GM18861 (cell line): ENCODE measurements around the gene SLC12A7.

ENCODE experiments used
- ATAC-seq: cut with Tn5 transposase; IDR thresholded peaks from one replicate; pipeline ENCODE4 v1.9.1; 2021; ENCODE audit not compliant: unreplicated experiment

SLC12A7 gene

DNA sequence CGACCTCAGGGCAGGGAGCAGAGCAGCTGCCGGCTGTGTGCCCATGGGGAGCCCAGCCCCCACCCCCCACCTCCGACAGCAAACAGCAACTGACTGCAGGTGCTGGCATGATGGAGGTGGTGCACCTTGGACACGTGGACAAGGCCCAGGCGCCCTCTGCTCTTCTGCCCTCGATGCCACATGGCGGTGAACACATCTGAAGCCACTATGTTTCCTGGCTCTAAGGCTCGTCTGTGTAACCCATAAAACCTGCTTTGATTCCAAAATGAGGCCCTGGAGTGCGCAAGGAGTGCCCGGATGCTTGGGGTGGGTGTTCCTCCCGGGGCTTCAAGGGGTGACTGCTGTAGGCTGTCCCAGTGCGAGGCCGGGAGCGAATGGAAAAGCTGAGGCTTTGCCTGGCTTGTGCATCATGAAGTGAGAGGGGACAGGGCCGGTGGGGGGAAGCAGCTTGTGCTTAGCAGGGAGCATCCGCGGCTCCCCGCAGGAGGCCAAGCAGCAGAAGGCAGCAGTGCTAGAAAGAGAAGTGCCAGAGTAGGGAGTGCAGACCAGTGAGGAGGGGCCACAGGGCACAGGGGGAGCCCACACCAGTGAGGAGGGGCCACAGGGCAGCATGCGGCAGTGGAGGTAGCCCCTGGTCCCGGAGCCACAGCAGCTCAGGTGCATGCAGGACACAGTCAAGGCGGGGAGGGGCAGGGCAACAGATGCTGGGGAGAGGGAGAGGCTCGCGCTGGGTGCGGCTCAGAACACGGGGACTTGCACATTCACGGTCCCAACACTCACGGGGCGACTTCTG, 73.2 kb downstream of the SLC12A7 start:
- ATAC-seq: no peak

DNA sequence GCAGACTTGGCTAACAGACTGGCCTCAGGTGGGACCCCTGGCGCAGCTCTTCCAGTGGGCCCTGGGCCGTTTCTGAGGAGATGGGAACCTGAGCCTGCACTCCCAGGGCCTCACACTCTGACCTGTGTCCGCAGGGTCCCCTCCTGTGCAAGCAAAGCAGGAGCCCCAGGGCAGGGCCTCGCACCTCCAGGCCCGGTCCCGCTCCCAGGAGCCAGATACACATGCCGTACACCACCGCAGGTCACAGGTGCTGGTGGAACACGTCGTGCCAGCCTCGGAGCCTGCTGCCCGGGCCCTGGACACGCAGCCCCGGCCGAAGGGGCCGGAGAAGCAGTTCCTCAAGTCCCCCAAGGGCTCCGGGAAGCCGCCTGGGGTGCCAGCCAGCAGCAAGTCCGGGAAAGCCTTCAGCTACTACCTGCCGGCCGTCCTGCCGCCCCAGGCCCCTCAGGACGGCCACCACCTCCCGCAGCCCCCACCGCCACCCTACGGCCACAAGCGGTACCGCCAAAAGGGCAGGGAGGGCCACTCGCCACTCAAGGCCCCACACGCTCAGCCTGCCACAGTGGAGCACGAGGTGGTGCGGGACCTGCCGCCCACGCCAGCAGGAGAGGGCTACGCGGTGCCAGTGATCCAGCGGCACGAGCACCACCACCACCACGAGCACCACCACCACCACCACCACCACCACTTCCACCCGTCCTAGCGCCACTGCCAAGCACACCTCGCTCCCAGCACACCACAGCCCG, 74.0 kb downstream of the SLC12A7 start:
- ATAC-seq: no peak

DNA sequence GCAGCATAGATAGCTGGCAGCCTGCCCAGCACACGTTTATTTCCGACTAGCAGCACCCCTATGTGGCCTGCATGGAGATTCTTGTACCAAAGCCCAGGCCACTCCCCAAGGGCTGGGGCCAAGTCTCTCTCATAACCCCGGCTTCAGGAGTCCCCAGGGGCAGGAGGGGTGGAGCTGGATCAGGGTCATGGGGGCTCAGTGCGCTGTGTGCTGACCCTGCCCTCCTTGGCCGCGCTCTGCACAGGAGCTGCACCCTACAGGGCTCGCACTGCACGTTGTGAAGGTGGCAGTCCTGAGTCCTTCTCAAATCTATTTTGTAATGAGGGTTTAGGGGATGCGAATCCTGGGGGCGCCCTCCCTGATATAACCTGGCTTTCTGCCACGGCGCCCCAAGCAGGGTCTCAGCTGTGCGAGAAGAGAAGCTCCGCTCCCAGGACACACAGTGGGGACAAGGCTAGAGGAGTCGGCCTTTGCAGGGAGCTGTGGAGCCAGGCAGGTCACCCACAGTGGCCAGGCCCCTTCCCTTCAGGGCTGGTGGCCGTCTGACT, 74.7 kb downstream of the SLC12A7 start:
- no peak for ATAC-seq

DNA sequence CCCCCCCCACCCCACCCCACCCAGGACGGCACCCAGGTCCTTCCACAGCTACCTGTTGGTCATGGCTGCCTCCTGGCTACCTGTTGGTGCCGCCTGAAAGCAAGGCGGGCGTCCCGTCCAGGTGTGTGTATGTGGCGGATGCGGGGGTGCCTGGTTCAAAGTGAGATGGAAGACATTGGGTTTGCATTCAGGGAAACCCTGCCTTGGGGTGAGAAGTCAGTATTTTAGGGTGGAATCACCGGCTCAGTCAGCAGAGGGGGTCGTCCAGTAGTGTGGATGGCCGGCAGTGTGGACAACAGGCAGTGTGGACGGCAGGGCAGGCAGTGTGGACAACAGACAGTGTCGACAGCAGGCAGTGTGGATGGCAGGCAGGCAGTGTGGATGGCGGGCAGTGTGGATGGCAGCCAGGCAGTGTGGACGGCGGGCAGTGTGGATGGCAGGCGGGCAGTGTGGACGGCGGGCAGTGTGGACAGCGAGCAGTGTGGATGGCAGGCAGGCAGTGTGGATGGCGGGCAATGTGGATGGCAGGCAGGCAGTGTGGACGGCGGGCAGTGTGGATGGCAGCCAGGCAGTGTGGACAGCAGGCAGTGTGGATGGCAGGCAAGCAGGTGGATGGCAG, 75.2 kb downstream of the SLC12A7 start:
- ATAC-seq: no peak

DNA sequence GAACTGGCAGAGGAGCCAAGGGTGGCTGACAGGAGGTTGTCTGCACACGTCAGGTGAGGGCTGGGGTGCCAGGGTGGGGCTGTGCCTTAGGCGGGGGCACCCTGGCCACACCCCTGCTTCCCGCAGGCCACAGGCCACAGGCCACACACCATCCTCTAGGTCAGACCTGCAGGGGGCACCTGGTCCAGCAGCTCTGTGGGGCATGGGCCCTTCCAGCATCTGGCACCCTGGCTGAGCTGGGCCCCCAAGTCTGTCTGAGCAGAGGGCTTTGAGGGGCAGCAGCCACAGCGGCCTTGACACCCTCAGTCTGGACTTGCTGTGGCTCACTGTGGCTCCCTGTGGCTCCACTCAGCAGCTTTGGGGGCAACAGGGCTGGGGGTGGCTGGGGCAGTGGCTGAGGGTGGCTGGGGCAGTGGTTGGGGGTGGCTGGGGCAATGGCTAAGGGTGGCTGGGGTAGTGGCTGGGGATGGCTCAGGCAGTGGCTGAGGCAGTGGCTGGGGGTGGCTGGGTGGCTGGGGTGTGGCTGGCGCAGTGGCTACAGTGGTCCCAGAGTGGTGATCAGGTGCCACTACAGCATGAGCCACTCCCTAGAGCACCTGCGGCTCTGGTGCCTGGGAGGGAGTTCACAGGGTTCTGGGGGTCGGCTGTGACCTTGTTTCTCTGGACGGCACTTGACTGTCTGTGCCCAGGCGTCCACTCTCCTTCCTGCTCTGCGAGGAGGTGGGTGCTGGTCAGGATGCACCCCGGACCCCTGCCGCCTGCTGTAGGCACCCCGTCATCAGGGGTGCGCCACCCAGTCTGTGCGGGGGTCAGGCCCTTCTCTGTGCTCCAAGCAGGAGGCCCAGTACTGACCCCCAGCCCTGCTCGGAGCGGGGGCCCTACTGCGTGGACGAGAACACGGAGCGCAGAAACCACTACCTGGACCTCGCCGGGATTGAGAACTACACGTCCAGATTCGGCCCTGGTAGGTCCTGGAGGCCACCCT, 76.2 kb downstream of the SLC12A7 start:
- no peak for ATAC-seq

DNA sequence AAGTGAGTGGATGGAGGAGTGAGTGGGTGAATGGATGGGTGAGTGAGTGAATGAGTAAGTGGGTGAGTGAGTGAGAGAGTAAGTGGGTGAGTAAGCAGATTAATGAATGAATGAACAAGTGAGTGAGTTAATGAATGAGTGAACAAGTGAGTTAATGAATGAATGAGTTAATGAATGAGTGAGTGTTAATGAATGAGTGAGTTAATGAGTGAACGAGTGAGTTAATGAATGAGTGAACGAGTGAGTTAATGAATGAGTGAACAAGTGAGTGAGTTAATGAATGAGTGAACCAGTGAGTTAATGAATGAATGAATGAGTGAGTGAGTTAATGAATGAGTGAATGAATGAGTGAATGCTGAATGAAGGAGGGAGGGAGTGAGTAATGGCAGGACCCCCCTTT, 76.9 kb downstream of the SLC12A7 start:
- no peak for ATAC-seq

DNA sequence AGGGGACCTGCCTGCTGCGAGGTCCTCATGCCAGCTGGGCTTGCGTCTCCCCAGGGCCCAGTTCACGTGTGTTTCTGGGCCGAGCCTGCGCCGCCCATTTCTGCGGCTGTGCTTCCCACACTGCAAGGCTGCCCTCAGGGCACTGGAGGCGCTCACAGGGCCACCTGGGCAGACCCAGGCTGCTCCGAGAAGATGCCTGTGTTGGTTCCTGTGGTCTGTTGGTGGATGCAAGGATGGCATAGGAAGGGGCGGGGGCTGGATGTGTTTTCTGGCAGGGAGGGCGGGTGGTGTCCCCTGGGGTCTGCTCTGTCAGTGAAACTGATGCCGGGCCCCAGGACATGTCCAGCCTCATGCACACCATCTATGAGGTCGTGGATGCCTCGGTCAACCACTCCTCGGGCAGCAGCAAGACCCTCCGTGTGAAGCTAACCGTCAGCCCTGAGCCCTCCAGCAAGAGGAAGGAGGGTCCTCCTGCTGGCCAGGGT, 77.4 kb downstream of the SLC12A7 start:
- ATAC-seq: no peak

DNA sequence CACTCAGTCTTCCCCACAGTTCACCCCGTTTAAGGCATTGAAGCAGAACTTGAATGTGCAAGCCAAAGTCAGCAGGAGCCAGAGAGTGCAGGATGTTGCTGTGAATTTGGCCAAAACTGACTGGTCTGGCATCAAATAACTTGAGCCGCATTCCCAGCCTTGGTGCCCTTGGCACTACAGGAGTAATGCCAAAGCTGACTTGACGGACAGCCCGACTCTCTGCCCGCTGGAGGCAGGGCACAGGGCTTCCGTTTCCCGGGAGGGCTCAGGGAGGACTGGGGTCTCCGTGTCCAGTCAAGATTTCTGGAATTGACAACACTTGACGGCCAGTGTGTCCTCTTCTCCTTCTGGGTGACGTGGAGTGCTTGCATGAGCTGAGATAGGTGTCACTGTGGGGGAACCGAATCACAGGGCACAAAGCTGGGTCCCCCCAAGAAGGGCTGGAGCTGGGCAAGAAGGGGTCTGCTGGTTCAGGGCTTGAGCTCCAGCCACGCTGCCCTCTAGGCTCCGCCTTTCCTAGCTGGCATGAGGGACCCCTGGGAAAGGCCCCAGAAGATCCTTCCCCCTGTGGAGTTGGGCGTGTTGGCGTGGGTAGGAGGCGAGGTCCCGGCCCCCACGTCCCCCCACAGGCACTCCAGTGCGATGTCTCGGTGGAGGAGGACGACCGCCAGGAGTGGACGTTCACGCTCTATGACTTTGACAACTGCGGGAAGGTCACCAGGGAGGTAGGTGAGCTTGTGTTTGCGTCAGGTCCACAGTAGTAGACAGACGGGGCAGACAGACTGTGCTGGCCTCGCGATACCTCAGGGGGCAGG, 78.0 kb downstream of the SLC12A7 start:
- ATAC-seq: no peak

DNA sequence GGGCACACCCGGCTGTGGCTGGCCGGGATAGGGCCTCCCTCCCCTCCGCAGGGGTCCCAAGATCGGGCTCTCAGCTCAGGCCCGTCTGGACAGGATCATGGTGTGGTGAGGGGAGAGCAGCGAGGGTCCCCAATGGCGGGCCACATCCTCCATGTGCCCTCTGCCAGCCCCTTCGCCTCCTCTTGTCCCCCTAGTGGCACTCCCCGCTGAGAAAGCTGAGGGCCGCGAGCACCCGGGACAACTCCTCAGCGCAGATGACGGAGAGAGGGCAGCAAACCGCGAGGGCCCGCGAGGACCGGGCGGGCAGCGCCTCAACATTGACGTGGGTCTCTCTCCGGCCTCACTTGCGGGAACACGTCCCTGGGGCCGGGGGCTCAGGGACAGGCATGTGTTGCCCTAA, 78.7 kb downstream of the SLC12A7 start:
- no peak for ATAC-seq

DNA sequence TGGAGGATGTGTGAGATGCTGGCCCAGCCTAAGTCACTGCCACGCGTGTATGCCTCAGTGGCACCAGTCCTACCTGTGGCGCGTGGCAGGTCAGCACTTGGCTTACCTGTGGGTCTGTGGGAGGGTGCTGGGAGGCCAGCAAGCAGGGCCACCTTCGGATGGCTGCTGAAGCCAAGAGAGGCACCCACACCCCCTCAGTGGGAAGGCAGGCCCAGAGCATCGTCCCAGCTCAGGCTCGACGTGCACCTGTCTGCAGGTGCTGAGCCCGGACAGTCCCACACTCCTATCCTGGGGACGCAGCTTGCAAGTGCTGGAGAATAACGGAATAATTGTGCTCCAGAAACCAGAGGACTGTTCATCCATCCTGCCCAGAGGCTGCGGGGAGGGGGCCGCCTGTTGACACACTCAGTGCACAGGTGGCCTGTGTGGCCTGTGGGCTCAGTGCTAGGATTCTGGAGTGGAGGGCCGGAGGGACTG, 79.3 kb downstream of the SLC12A7 start:
- ATAC-seq: no peak

DNA sequence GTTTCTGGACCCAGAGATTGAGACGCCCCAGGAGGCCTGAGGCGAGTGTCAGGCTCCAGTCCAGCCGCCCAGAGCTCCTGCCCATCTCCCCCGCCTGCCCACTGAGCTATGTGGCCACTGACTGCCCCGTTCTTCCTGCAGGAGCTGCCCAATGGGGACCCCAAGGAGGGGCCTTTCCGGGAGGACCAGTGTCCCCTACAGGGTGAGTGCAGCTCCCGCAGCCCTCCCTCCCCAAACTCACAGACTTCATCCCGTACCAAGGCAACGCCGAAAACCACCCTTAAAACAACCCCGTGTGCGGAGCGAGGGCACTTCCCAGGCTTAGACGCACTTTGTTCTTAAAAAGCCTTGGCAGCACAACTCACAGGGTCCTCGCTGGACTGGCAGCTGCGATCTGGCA, 79.9 kb downstream of the SLC12A7 start:
- ATAC-seq: no peak

DNA sequence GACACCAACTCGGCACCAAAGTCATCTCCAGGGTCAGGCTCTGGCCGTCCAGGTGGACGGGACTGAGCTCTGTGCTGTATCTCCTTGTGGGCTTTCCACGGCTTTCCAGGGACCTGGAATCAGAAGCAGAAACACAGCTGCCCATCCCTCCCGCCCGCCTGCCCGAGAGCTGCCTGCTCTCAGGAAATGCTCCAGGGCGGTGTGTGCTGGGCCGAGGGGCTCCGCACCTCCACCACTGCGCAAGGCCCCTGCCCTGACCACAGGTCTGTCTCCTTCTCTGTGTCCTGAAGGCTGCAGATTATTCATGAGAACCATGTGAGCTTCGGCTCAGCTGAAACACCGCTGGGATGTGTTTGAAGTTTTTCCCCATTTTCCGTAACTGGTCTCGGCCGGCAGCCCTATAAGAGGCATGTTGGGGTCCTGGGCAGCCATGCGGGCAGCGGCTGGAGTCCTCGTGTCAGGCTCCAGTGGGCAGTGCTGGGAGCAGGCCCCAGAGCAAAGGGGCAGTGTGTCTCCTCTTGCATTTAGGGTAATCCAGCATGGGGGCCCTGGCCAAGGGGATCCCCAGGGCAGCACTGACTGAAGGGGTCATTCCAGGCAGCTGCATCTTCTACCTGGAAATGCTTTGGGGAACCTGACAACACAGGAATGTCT, 80.4 kb downstream of the SLC12A7 start:
- no peak for ATAC-seq

DNA sequence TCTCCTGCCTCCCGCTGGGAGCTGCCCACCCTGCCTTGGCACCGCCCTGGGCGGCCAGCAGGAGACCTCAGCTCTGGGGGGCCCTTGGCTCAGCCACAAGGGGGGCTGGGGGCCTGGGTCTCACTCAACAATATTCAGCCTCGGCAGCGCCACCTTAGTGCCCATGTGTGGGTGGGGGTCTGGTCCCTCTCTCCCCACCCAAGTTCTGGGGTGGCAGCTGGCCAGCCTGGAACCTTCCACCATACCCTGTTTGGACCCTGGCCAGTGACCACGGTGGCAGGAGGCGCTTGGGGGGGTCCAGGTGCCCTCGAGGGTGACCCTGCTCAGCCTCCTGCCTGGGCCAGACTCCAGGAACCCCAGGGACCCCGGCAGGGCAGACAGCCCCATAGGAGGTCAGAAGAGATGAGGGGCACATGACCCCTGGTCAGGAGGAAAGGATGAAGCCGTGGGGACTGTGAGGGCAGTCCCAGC, 81.0 kb downstream of the SLC12A7 start:
- no peak for ATAC-seq

DNA sequence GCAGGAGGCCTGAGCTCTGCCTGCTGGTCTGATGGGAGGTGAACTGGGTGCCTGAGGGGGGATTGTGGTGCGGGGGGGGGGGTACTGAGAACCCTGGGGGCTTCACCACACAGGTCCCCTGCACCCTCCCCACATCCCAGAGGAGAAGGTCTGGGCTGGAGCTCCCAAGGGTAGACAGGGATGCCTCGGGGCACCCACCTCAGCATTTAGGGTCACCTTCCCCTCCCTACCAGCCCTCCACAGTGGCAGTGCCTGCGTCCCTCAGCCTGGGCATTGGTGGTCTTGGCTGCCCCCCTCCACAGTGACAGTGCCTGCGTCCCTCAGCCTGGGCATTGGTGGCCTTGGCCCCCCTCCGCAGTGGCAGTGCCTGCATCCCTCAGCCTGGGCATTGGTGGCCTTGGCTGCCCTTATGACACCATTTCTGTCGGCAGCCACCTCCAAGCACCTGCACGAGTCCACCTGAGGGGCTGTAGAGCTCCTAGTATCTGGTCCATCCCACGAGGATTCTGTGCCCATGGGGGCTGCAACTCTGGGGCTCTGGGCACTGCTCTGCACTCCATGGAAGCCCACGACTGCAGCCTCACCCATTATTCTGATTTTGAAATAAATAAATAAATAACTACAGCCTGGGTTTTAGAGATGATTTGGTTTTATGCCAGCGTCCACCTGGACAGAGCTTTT, 81.8 kb downstream of the SLC12A7 start:
- no peak for ATAC-seq

DNA sequence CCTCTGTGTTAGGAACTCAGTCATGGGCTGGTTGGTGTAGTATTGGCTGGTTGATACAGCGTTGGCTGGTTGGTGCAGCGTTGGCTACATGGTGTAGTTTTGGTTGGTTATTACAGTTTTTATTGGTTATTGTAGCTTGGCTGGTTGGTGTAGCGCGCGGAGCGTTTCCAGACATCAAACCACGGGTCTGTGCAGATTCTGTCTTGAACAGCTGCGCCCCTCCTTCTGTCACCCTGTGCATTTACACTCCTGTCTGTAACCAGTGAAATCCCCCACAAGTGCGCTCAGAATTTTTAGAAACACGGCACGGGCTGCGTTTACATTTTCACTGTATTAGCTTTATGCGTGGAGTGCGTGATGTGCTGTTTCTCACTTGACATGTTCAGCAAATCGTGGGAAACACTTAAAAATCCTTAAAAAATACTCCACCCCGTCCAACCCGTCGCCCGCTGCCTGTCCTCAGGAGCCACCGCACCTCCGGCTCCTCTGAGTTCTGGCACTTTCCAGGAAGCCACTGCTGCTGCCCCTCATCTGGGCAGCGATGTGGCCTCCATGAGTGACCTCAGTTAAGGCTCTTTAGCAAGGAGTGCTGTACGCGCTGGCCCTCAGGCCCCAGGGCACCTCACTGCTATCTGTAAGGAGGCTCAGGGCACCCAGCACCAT, 82.5 kb downstream of the SLC12A7 start:
- no peak for ATAC-seq

DNA sequence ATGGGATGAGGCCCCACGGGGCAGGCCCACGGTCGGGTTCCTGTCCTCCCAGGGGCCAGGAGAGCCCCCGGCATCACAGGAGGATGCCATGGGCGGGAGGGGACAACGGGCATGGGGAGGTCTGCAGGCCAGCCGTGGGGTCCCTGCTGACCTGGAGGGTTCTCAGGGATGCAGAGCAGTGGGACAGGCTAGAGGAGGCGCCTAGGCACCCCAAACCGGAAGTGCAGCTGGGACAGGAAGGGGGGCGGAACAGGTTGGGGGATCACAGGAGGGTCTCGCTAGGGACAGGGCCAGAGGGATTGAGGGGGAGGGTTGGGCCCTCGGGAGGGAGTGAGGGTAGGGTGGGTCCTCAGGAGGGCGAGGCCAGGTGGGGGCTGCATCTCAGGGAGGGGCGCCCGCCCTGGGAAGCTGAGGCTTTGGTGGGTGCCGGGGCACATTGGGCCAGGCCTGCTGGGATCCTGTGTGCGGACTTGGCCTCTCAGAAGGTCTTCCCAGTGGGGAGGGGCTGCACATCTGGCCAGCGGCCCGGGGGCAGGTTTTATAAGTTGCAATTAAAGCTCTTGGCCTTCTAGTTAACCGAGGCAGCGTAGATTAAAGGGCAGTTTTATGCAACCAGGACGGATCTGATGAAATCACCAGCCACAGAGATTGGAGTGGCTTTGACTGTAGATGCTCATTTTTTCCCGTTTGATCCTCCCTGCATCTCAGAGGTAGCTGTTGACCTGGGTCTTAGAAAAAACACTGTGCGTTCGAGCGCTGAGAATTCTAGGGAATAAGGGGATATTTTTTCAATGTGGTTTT, 83.2 kb downstream of the SLC12A7 start:
- ATAC-seq: no peak
